HEK293T (cell line): ENCODE data around the gene CD274.

Source experiments
- ARNT ChIP-seq: fragments of 450-650 bp; IDR thresholded peaks from 2 replicates; pipeline ENCODE4 v1.6.1; 2017; ENCODE audit warnings: mild to moderate bottlenecking
- BHLHE40 ChIP-seq: fragments of 450-650 bp; IDR thresholded peaks from 2 replicates; pipeline ENCODE4 v1.6.1; 2016; ENCODE audit warnings: mild to moderate bottlenecking, moderate library complexity, borderline replicate concordance
- CTBP1 ChIP-seq: fragments of 450-650 bp; IDR thresholded peaks from 2 replicates; pipeline ENCODE4 v1.6.1; 2016; ENCODE audit warnings: borderline replicate concordance
- ELF4 ChIP-seq: fragments of 450-650 bp; IDR thresholded peaks from 2 replicates; pipeline ENCODE4 v1.6.1; 2017; ENCODE audit warnings: antibody characterized with exemption
- FOXA1 ChIP-seq: fragments of 450-650 bp; IDR thresholded peaks from 2 replicates; pipeline ENCODE4 v1.6.1; 2016; ENCODE audit warnings: mild to moderate bottlenecking
- FOXK2 ChIP-seq: fragments of 450-650 bp; IDR thresholded peaks from 2 replicates; pipeline ENCODE4 v1.6.1; 2016; ENCODE audit warnings: mild to moderate bottlenecking
- FOXM1 ChIP-seq: fragments of 450-650 bp; IDR thresholded peaks from 2 replicates; pipeline ENCODE4 v1.6.1; 2017; ENCODE audit warnings: mild to moderate bottlenecking, borderline replicate concordance
- L3MBTL2 ChIP-seq: fragments of 450-650 bp; conservative IDR thresholded peaks from 2 replicates; pipeline ENCODE4 v1.6.1; 2016; ENCODE audit warnings: mild to moderate bottlenecking
- LEF1 ChIP-seq: fragments of 450-650 bp; IDR thresholded peaks from 2 replicates; pipeline ENCODE4 v1.6.1; 2017; ENCODE audit warnings: mild to moderate bottlenecking, borderline replicate concordance
- SP1 ChIP-seq: fragments of 450-650 bp; IDR thresholded peaks from 2 replicates; pipeline ENCODE4 v1.6.1; 2017
- SUZ12 ChIP-seq: fragments of 450-650 bp; IDR thresholded peaks from 2 replicates; pipeline ENCODE4 v1.6.1; 2016; ENCODE audit warnings: mild to moderate bottlenecking
- TARDBP ChIP-seq: fragments of 450-650 bp; IDR thresholded peaks from 2 replicates; pipeline ENCODE4 v1.6.1; 2016
- ZNF384 ChIP-seq: fragments of 450-650 bp; IDR thresholded peaks from 2 replicates; pipeline ENCODE4 v1.6.1; 2016
- TF ChIP-seq, protein P1 (sequence below): fragments of 450-650 bp; IDR thresholded peaks from 2 replicates; pipeline ENCODE4 v1.6.1; 2016

DNA sequence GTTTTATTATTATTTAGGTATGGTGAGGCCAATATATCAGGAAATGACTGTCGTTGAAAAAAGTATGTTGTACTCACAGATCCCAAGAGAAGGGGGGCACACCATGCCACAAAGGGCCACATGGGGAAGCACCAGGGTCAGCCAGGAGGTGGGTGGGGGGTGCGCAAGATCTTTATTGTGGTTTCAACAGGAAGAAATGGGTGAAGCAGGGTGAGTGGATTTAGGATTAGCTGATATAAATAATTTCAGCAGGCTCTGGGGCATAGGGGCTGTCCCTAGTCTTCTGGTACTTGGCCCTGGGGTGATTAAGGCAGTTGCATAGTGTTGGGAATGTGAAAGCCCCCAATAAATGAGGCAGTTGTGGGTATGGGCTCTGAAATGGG is 68.6 kb downstream of the CD274 start:
- TF ChIP-seq ARNT (no peak), SUZ12 (no peak), BHLHE40 (no peak), TARDBP (no peak), CTBP1 (no peak), SP1 (no peak), ZNF384 (no peak), L3MBTL2 (no peak), ELF4 (no peak), FOXK2 (no peak), FOXM1 (no peak), FOXA1 (no peak), LEF1 (no peak)
- TF ChIP-seq, protein P1, sequence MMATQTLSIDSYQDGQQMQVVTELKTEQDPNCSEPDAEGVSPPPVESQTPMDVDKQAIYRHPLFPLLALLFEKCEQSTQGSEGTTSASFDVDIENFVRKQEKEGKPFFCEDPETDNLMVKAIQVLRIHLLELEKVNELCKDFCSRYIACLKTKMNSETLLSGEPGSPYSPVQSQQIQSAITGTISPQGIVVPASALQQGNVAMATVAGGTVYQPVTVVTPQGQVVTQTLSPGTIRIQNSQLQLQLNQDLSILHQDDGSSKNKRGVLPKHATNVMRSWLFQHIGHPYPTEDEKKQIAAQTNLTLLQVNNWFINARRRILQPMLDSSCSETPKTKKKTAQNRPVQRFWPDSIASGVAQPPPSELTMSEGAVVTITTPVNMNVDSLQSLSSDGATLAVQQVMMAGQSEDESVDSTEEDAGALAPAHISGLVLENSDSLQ: no peak
